HEK293 (cell line): Measurements from ENCODE around the gene IL18R1.
A peak's percentile ranks its signal among the peaks of the same experiment; 100 is the strongest.

Source experiments
- CTCF ChIA-PET: fragments of 350-600 bp; formaldehyde crosslinking; extraction: SDS; loops from one replicate; lab custom pipeline; 2021; ENCODE audit warnings: antibody characterized with exemption; lab: Yijun Ruan, JAX
- POLR2A ChIA-PET: fragments of 300-600 bp; formaldehyde crosslinking; extraction: SDS; loops from one replicate; lab custom pipeline; 2020; ENCODE audit warnings: antibody characterized with exemption, inconsistent platforms; lab: Yijun Ruan, JAX
- H3K27ac ChIP-seq: fragments of 200-500 bp; sonication (Bioruptor generic); 2 replicates; pipeline ENCODE4 v1.5.1; 2014; ENCODE audit warnings: low read depth, low read length, control low read depth, inconsistent platforms; ENCODE audit errors: extremely low read depth
- H3K36me3 ChIP-seq, 2 experiments: fragments of 200-500 bp in 1 of 2; sonication (Bioruptor generic) in 1 of 2; 1 replicate in 1 of 2; 2 replicates in 1 of 2; pipeline ENCODE4 v1.5.1; 2014 to 2017; ENCODE audit warnings: inconsistent platforms in 2 of 2, low read length in 2 of 2; ENCODE audit not compliant: control insufficient read depth in 2 of 2, insufficient read depth in 1 of 2
- H3K4me1 ChIP-seq: fragments of 200-500 bp; sonication (Bioruptor generic); 2 replicates; pipeline ENCODE4 v1.5.1; 2014; ENCODE audit warnings: mild to moderate bottlenecking, low read length, inconsistent platforms; ENCODE audit not compliant: control insufficient read depth, insufficient read depth
- H3K4me3 ChIP-seq: 2 replicates; pipeline ENCODE4 v1.5.1; 2011; ENCODE audit warnings: low read depth, mild to moderate bottlenecking, control low read depth, low read length, moderate library complexity
- H3K9me3 ChIP-seq: fragments of 200-500 bp; sonication (Bioruptor generic); 2 replicates; pipeline ENCODE4 v1.5.1; 2014; ENCODE audit warnings: low read depth, low read length, inconsistent platforms; ENCODE audit not compliant: control insufficient read depth, insufficient read depth
- AEBP2 ChIP-seq: fragments of 450-650 bp; formaldehyde crosslinking; IDR thresholded peaks from 2 replicates; pipeline ENCODE4 v1.5.1; 2016; ENCODE audit warnings: missing biosample characterization, missing genetic modification characterization, borderline replicate concordance
- ATF2 ChIP-seq: fragments of 450-650 bp; formaldehyde crosslinking; IDR thresholded peaks from 2 replicates; pipeline ENCODE4 v1.5.1; 2016; ENCODE audit warnings: missing biosample characterization, missing genetic modification characterization, low read depth
- KLF1 ChIP-seq: fragments of 450-650 bp; formaldehyde crosslinking; IDR thresholded peaks from 2 replicates; pipeline ENCODE4 v1.5.1; 2016; ENCODE audit warnings: missing biosample characterization, missing genetic modification characterization
- PRDM10 ChIP-seq: fragments of 450-650 bp; formaldehyde crosslinking; IDR thresholded peaks from 2 replicates; pipeline ENCODE4 v1.5.1; 2016; ENCODE audit warnings: missing biosample characterization, missing genetic modification characterization
- ZBTB11 ChIP-seq: fragments of 450-650 bp; formaldehyde crosslinking; conservative IDR thresholded peaks from 2 replicates; pipeline ENCODE4 v1.5.1; 2016; ENCODE audit warnings: low read depth, missing biosample characterization, missing genetic modification characterization
- ZBTB7A ChIP-seq: fragments of 450-650 bp; formaldehyde crosslinking; IDR thresholded peaks from 2 replicates; pipeline ENCODE4 v1.5.1; 2016; ENCODE audit warnings: low read depth, missing biosample characterization, missing genetic modification characterization
- ZFP69B ChIP-seq: fragments of 450-650 bp; formaldehyde crosslinking; IDR thresholded peaks from 2 replicates; pipeline ENCODE4 v1.5.1; 2016; ENCODE audit warnings: missing biosample characterization, missing genetic modification characterization
- ZNF10 ChIP-seq: fragments of 450-650 bp; formaldehyde crosslinking; IDR thresholded peaks from 2 replicates; pipeline ENCODE4 v1.5.1; 2017; ENCODE audit warnings: missing biosample characterization, missing genetic modification characterization
- ZNF146 ChIP-seq: fragments of 450-650 bp; formaldehyde crosslinking; IDR thresholded peaks from 2 replicates; pipeline ENCODE4 v1.5.1; 2016; ENCODE audit warnings: missing biosample characterization, missing genetic modification characterization
- ZNF202 ChIP-seq: fragments of 450-650 bp; formaldehyde crosslinking; IDR thresholded peaks from 2 replicates; pipeline ENCODE4 v1.5.1; 2016; ENCODE audit warnings: missing biosample characterization, missing genetic modification characterization, borderline replicate concordance
- ZNF580 ChIP-seq: fragments of 450-650 bp; formaldehyde crosslinking; IDR thresholded peaks from 2 replicates; pipeline ENCODE4 v1.5.1; 2016; ENCODE audit warnings: missing biosample characterization, missing genetic modification characterization
- ZNF629 ChIP-seq: fragments of 450-650 bp; formaldehyde crosslinking; IDR thresholded peaks from 2 replicates; pipeline ENCODE4 v1.5.1; 2017; ENCODE audit warnings: missing biosample characterization, missing genetic modification characterization
- ZNF747 ChIP-seq: fragments of 450-650 bp; formaldehyde crosslinking; IDR thresholded peaks from 2 replicates; pipeline ENCODE4 v1.5.1; 2016; ENCODE audit warnings: missing biosample characterization, missing genetic modification characterization

Gene IL18R1

GRCh38 chr2:102317715-102318114, 37.9 kb upstream of the IL18R1 start:
- no peaks in the 10 kb centered on the region for H3K36me3 ChIP-seq
- H3K9me3 ChIP-seq = no peaks in the 10 kb centered on the region
- H3K27ac ChIP-seq = no peak overlapping the region
- POLR2A ChIA-PET = no interaction called here
- no peak for TF ChIP-seq ZBTB7A (tag by site-specific recombination)
- no peak for TF ChIP-seq ZBTB11 (tag by site-specific recombination)
- no peak for TF ChIP-seq ZNF580 (tag by site-specific recombination)
- no peak for TF ChIP-seq ZNF629
- no peak for TF ChIP-seq ZFP69B
- TF ChIP-seq ZNF202 = no peak
- TF ChIP-seq PRDM10 (tag by site-specific recombination) = no peak
- TF ChIP-seq ZNF146 = no peak
- no peak for TF ChIP-seq AEBP2 (tag by site-specific recombination)
- H3K4me1 ChIP-seq = no peaks in the 10 kb centered on the region
- H3K4me3 ChIP-seq = no peak overlapping the region
- CTCF ChIA-PET = interaction anchor here (0.7 to 1.2 kb wide), 3 partner anchors 15 to 32 kb away, joined by 3 read pairs; no protein-coding TSS in a partner anchor

GRCh38 chr2:102318437-102318836, 37.2 kb upstream of the IL18R1 start:
- no peaks in the 10 kb centered on the region for H3K4me1 ChIP-seq

More at GRCh38 chr2:102318437-102318836, 37.2 kb upstream of the IL18R1 start:
- TF ChIP-seq ZNF747 = no peak
- TF ChIP-seq ZNF10 (tag by site-specific recombination) = no peak
- TF ChIP-seq KLF1 (tag by site-specific recombination) = no peak
- 0 out of 2 replicates have a peak, but pooled peaks have one; percentile 32 for TF ChIP-seq ATF2
- no peaks in the 10 kb centered on the region for H3K36me3 ChIP-seq
- ChIA-PET POLR2A (no interaction called here), CTCF (interaction anchor here (1.5 kb wide), 1 partner anchor 17 kb away, joined by 7 read pairs; no protein-coding TSS in a partner anchor)
- H3K9me3 ChIP-seq = no peaks in the 10 kb centered on the region
- no peak overlapping the region for H3K27ac ChIP-seq
- H3K4me3 ChIP-seq = no peak overlapping the region
